Measurements from ENCODE around the gene PHC2.

- TF ChIP-seq RAD21 (IDR thresholded peaks at IDR 0.05; ENCODE audit: low read depth) (no peak), JUND (IDR thresholded peaks at IDR 0.05) (no peak), REST (IDR thresholded peaks at IDR 0.05; ENCODE audit: low read depth) (no peak), POLR2A (IDR thresholded peaks at IDR 0.05; ENCODE audit: borderline replicate concordance, extremely low read depth, insufficient read depth, insufficient read length) (no peak), CTCF (IDR thresholded peaks at IDR 0.05 in 2 of 3, conservative IDR thresholded peaks at IDR 0.05 in 1 of 3; ENCODE audit: borderline replicate concordance in 1 of 3, insufficient read depth in 1 of 3, low read depth in 2 of 3, low read length in 2 of 3) (no peak), ZNF274 (IDR thresholded peaks at IDR 0.05; ENCODE audit: low read depth, low read length) (no peak)
Observed at GRCh38 chr1:33401471-33401870, 29.4 kb downstream of the PHC2 start.

Measured in HCT116 (cell line).